Central memory CD8-positive, alpha-beta T cell (primary cell): Measurements from ENCODE around the gene RPUSD4.

Experiments
- ATAC-seq: fragments of 150-1000 bp; cut with Tn5 transposase; replicated peaks from 2 replicates; pipeline ENCODE4 v1.10.0; 2022; ENCODE audit warnings: mild to moderate bottlenecking, moderate FRiP score, moderate number of reproducible peaks; ENCODE audit not compliant: poor library complexity, severe bottlenecking; ENCODE audit errors: extremely low read depth
- DNase-seq, 2 donors: peaks; one replicate each; pipeline ENCODE4 v3.0.0; 2021; ENCODE audit warnings: low spot score in 2 of 2
- H3K27ac Mint-ChIP-seq: one replicate; pipeline ENCODE4 v1.8.0; 2022; ENCODE audit warnings: low read depth, mild to moderate bottlenecking, moderate library complexity, mixed read lengths
- H3K27me3 Mint-ChIP-seq: one replicate; pipeline ENCODE4 v1.8.0; 2022; ENCODE audit warnings: mixed read lengths
- H3K36me3 Mint-ChIP-seq: one replicate; pipeline ENCODE4 v1.8.0; 2022; ENCODE audit warnings: mild to moderate bottlenecking, moderate library complexity, mixed read lengths; ENCODE audit not compliant: insufficient read depth
- H3K4me1 Mint-ChIP-seq: one replicate; pipeline ENCODE4 v1.8.0; 2022; ENCODE audit warnings: mixed read lengths
- H3K4me3 Mint-ChIP-seq: one replicate; pipeline ENCODE4 v1.8.0; 2022; ENCODE audit warnings: mild to moderate bottlenecking, moderate library complexity, mixed read lengths
- H3K9me3 Mint-ChIP-seq: one replicate; pipeline ENCODE4 v1.8.0; 2022; ENCODE audit warnings: mixed read lengths

The RPUSD4 gene

GRCh38 chr11:126157326-126158030, 54.0 kb downstream of the RPUSD4 start:
- ATAC-seq = no peak
- Mint-ChIP-seq H3K4me3 (no peak overlapping the region), H3K27me3 (peaks cover 13% of the 10 kb centered on the region), H3K9me3 (no peaks in the 10 kb centered on the region), H3K27ac (no peak overlapping the region), H3K4me1 (no peaks in the 10 kb centered on the region), H3K36me3 (no peaks in the 10 kb centered on the region)
- DNase-seq = no peak

- DNase-seq = no peak
- no peak overlapping the region for H3K27ac Mint-ChIP-seq
- peaks cover 6% of the 10 kb centered on the region for H3K9me3 Mint-ChIP-seq
- no peaks in the 10 kb centered on the region for H3K36me3 Mint-ChIP-seq
- no peak for ATAC-seq
- no peaks in the 10 kb centered on the region for H3K4me1 Mint-ChIP-seq
- peaks cover 19% of the 10 kb centered on the region for H3K27me3 Mint-ChIP-seq
- no peak overlapping the region for H3K4me3 Mint-ChIP-seq
Measured at GRCh38 chr11:126156814-126157213, 54.6 kb downstream of the RPUSD4 start.

DNA sequence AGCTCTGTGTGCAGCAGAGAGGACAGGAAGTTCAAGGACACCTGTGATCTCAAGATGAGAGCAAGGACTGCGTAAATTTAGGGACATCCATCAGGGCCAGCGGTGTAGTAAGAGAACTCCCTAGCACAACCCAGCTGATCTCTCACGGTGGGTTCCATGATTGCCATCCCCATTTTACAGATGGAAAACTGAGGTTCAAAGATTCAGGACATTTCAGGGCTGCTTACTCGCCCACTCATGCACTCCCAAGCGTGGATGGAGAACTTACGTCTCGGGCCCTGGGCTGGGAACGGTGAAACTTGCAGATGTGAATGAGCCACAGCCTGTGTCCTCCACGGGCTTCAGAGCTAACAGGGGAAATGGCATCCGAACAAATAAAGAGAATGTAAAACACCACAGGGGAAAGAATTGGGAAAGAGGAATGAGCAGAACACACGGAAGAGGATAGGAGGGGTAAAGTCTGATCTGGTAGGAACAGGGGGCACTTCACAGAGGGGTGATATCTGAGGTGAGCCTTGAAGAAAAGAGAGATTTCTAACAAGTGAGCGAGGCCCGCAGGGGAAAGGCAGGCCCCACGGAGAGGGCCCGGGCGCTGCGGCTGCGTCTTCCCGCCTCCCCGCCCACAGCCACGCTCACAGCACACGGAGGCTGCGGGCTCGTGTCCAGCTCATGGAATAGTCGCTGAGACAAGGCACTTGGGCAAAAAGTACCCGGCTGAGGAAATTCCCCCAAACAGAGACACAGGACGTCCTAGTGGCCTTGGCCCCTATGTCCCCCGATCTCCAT, 55.9 kb downstream of the RPUSD4 start:
- H3K27ac Mint-ChIP-seq = no peak overlapping the region
- no peaks in the 10 kb centered on the region for H3K36me3 Mint-ChIP-seq
- H3K4me1 Mint-ChIP-seq = no peaks in the 10 kb centered on the region
- H3K27me3 Mint-ChIP-seq = peaks cover 24% of the 10 kb centered on the region
- H3K4me3 Mint-ChIP-seq = no peak overlapping the region
- peaks cover 6% of the 10 kb centered on the region for H3K9me3 Mint-ChIP-seq
- ATAC-seq (no peak), DNase-seq (no peak)

GRCh38 chr11:126154691-126155090, 56.8 kb downstream of the RPUSD4 start:
- H3K36me3 Mint-ChIP-seq = no peaks in the 10 kb centered on the region
- DNase-seq (no peak), ATAC-seq (no peak)
- peaks cover 24% of the 10 kb centered on the region for H3K27me3 Mint-ChIP-seq
- H3K9me3 Mint-ChIP-seq = peaks cover 6% of the 10 kb centered on the region
- no peaks in the 10 kb centered on the region for H3K4me1 Mint-ChIP-seq
- H3K4me3 Mint-ChIP-seq = no peak overlapping the region
- no peak overlapping the region for H3K27ac Mint-ChIP-seq

- peaks cover 6% of the 10 kb centered on the region for H3K9me3 Mint-ChIP-seq
- H3K27ac Mint-ChIP-seq = no peak overlapping the region
- no peak overlapping the region for H3K4me3 Mint-ChIP-seq
- H3K36me3 Mint-ChIP-seq = no peaks in the 10 kb centered on the region
- DNase-seq (no peak), ATAC-seq (no peak)
- H3K27me3 Mint-ChIP-seq = peaks cover 24% of the 10 kb centered on the region
- H3K4me1 Mint-ChIP-seq = no peaks in the 10 kb centered on the region
Measured at GRCh38 chr11:126153972-126154371, 57.5 kb downstream of the RPUSD4 start.

DNA sequence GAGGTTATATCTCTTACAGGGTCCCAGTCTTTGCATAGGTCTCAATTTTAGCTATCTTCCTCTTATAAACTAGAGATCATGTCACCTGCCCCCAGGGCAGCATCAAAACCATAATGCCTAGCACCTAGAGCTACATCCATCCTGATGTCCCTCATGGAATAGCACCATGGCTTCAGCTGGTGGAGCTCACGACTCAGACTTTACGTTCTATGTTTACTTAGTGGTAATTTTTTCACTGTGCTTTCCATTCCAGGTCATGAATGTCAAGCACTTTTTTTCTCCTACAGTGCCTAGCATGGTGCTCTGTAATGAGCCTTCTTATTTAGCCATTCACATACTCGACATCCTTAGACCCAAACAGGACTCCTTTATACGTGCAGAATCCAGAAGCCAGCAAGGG, 58.4 kb downstream of the RPUSD4 start:
- peaks cover 6% of the 10 kb centered on the region for H3K9me3 Mint-ChIP-seq
- peaks cover 31% of the 10 kb centered on the region for H3K27me3 Mint-ChIP-seq
- DNase-seq = no peak
- no peaks in the 10 kb centered on the region for H3K4me1 Mint-ChIP-seq
- no peaks in the 10 kb centered on the region for H3K36me3 Mint-ChIP-seq
- H3K4me3 Mint-ChIP-seq = no peak overlapping the region
- H3K27ac Mint-ChIP-seq = no peak overlapping the region
- no peak for ATAC-seq

DNA sequence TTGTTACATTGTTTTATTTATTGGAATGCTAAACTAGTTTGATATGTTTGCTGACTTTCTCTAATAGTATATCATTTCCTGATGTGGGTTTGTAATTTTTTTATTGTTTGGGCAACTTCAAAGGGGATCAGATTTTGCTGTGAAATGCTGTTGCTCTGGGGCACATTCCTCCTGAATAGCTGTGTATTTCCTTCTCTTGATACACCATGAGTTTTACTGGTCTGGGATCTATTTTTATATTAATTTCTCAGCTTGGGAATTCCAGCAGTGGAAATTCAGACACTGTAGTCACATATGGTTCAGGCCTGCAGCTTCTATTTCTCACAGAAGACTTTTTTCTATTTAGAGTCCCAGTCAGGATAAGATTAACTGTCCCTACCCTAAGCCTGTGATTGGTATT, 58.9 kb downstream of the RPUSD4 start:
- Mint-ChIP-seq H3K4me1 (no peaks in the 10 kb centered on the region), H3K27me3 (peaks cover 36% of the 10 kb centered on the region), H3K36me3 (no peaks in the 10 kb centered on the region), H3K9me3 (peaks cover 6% of the 10 kb centered on the region), H3K4me3 (no peak overlapping the region), H3K27ac (no peak overlapping the region)
- no peak for ATAC-seq
- no peak for DNase-seq

DNA sequence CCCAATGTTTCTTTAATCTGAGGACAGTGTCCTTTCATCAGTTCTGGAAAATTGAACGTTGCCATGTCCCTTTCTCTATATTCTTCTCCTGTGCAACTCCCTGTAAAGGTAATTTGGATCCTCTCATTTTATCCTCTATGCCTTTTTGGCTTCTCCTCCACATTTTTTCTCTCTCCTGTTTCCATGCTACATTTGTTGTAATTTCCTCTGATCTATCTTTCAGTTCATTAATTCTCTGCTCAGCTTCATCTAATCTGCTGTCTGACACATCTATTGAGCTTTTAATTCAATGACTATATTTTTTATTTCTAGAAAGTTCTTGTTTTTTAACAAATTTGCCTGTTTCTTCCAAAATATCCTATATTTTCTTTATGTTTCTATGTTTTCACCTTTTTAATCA, 59.3 kb downstream of the RPUSD4 start:
- peaks cover 36% of the 10 kb centered on the region for H3K27me3 Mint-ChIP-seq
- no peak for ATAC-seq
- no peak overlapping the region for H3K4me3 Mint-ChIP-seq
- no peak overlapping the region for H3K27ac Mint-ChIP-seq
- H3K9me3 Mint-ChIP-seq = peaks cover 6% of the 10 kb centered on the region
- no peak for DNase-seq
- H3K4me1 Mint-ChIP-seq = no peaks in the 10 kb centered on the region
- H3K36me3 Mint-ChIP-seq = no peaks in the 10 kb centered on the region
